ENCODE data around the gene CACNA1A.

CACNA1A gene

DNA sequence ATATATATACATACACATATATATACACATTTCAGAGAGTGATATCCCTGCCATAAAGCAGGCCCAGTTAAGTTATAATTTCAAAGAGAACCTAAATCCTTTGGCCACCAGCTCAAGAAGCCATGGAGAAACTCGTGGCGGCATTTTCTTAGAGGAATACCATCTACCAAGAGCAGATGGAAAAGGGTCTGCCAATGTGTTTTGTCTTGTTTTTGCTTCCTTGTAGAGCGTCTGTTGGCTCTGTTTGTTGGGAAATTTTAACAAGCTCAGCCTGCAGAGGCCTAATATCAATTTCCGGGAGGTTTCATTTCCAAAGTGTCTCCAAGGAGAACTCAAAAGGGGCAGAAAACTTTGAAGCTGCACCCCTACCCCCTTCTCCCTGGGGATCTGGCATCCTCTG, 215.5 kb downstream of the CACNA1A start:
- Histone ChIP-seq H3K4me1 (ENCODE audit: control insufficient read depth, low read depth, low read length) (no peaks in the 10 kb centered on the region), H2BK15ac (replicated peaks; ENCODE audit: low read depth) (no peak overlapping the region), H3K79me1 (ENCODE audit: low read length) (no peaks in the 10 kb centered on the region), H4K8ac (ENCODE audit: low read depth, low read length) (no peak overlapping the region), H3K4ac (ENCODE audit: low read depth, low read length) (no peak overlapping the region), H3K4me2 (ENCODE audit: low read length) (no peak overlapping the region), H3K18ac (ENCODE audit: low read length) (no peak overlapping the region), H3K4me3 (ENCODE audit: low read length) (no peak overlapping the region), H2BK120ac (ENCODE audit: low read depth, low read length) (no peak overlapping the region), H3K36me3 (ENCODE audit: control insufficient read depth, insufficient read depth, low read length) (no peaks in the 10 kb centered on the region), H3K27ac (ENCODE audit: low read depth, low read length) (no peak overlapping the region), H3K27me3 (ENCODE audit: insufficient read depth, low read length, poor library complexity) (no peaks in the 10 kb centered on the region), H3K9ac (ENCODE audit: low read length) (no peak overlapping the region), H4K5ac (ENCODE audit: low read length) (no peak overlapping the region), H3K23ac (ENCODE audit: low read length) (no peak overlapping the region), H2AK5ac (ENCODE audit: low read length) (no peak overlapping the region), H3K79me2 (ENCODE audit: control insufficient read depth, insufficient read depth, low read length) (no peaks in the 10 kb centered on the region), H3K56ac (ENCODE audit: low read length) (no peak overlapping the region), H2BK5ac (ENCODE audit: low read length) (no peak overlapping the region)
- WGBS (ENCODE audit: extremely low coverage, insufficient coverage, low lambda C conversion rate): no CpG with 5 or more reads among the region's 4 CpGs
- DNase-seq: no peak

- Histone ChIP-seq H3K4me3 (ENCODE audit: low read length) (no peak overlapping the region), H2BK120ac (ENCODE audit: low read depth, low read length) (no peak overlapping the region), H2AK5ac (ENCODE audit: low read length) (no peak overlapping the region), H3K79me2 (ENCODE audit: control insufficient read depth, insufficient read depth, low read length) (no peaks in the 10 kb centered on the region), H3K9ac (ENCODE audit: low read length) (no peak overlapping the region), H3K18ac (ENCODE audit: low read length) (no peak overlapping the region), H3K23ac (ENCODE audit: low read length) (no peak overlapping the region), H3K4me1 (ENCODE audit: control insufficient read depth, low read depth, low read length) (no peaks in the 10 kb centered on the region), H2BK5ac (ENCODE audit: low read length) (no peak overlapping the region), H4K8ac (ENCODE audit: low read depth, low read length) (no peak overlapping the region), H3K4me2 (ENCODE audit: low read length) (no peak overlapping the region), H3K27ac (ENCODE audit: low read depth, low read length) (no peak overlapping the region), H3K27me3 (ENCODE audit: insufficient read depth, low read length, poor library complexity) (no peaks in the 10 kb centered on the region), H4K5ac (ENCODE audit: low read length) (no peak overlapping the region), H3K36me3 (ENCODE audit: control insufficient read depth, insufficient read depth, low read length) (no peaks in the 10 kb centered on the region), H2BK15ac (replicated peaks; ENCODE audit: low read depth) (no peak overlapping the region), H3K56ac (ENCODE audit: low read length) (no peak overlapping the region), H3K79me1 (ENCODE audit: low read length) (no peaks in the 10 kb centered on the region), H3K4ac (ENCODE audit: low read depth, low read length) (no peak overlapping the region)
- no peak for DNase-seq
- WGBS (ENCODE audit: extremely low coverage, insufficient coverage, low lambda C conversion rate): no CpG with 5 or more reads among the region's 4 CpGs
These were observed 217.0 kb downstream of the CACNA1A start for GRCh38 chr19:13289295-13289694.

DNA sequence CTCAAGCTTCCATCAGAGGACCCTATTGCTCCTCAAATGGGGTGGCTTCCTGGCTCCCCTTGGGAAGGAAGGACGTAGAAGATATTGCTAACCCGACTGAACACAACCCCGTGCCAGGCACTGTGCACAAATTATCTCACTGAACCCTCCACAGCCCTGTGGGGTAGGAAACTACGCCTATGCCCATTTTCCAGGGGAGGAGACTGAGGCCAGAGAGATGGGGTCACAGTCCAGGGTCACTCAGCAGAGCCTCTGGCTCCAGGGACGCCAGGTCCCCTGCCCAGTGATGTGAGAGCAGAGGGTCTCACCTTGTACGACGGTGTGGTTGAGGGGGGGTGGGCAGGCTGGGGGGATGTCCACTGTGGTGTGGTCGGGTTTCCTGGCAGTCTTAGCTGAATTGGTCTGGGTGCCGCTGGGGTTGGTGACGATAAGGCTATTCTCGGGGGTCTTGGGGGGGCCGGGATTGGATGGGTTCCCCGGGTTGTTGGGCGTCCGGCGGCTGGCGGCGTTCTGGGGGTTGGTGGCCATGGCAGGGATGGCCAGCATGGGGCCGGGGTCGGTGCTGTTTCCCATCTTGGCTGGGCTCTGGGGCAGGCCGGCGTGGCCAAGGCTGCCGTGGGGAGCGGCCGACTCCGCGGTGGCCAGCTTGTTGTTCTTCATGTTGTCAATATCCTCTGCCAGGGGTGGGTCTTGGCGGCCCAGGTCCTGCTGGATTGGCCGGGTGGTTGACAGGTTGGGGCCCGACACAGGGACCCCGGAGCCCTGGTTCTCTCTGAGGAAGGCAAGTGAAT, 219.9 kb downstream of the CACNA1A start:
- H3K56ac ChIP-seq (ENCODE audit: low read length): no peak overlapping the region
- no peaks in the 10 kb centered on the region for H3K4me1 ChIP-seq (ENCODE audit: control insufficient read depth, low read depth, low read length)
- no peak overlapping the region for H3K23ac ChIP-seq (ENCODE audit: low read length)
- no peak overlapping the region for H3K4me3 ChIP-seq (ENCODE audit: low read length)
- no peak overlapping the region for H2AK5ac ChIP-seq (ENCODE audit: low read length)
- H3K79me1 ChIP-seq (ENCODE audit: low read length): no peaks in the 10 kb centered on the region
- no peak overlapping the region for H2BK5ac ChIP-seq (ENCODE audit: low read length)
- H4K8ac ChIP-seq (ENCODE audit: low read depth, low read length): no peak overlapping the region
- H3K18ac ChIP-seq (ENCODE audit: low read length): no peak overlapping the region
- no peak overlapping the region for H2BK15ac ChIP-seq (replicated peaks; ENCODE audit: low read depth)
- no peak overlapping the region for H3K9ac ChIP-seq (ENCODE audit: low read length)
- H3K27me3 ChIP-seq (ENCODE audit: insufficient read depth, low read length, poor library complexity): no peaks in the 10 kb centered on the region
- H3K27ac ChIP-seq (ENCODE audit: low read depth, low read length): no peak overlapping the region
- H3K4me2 ChIP-seq (ENCODE audit: low read length): no peak overlapping the region
- WGBS (ENCODE audit: extremely low coverage, insufficient coverage, low lambda C conversion rate): no CpG with 5 or more reads among the region's 31 CpGs
- no peaks in the 10 kb centered on the region for H3K79me2 ChIP-seq (ENCODE audit: control insufficient read depth, insufficient read depth, low read length)
- no peak overlapping the region for H2BK120ac ChIP-seq (ENCODE audit: low read depth, low read length)
- H4K5ac ChIP-seq (ENCODE audit: low read length): no peak overlapping the region
- no peaks in the 10 kb centered on the region for H3K36me3 ChIP-seq (ENCODE audit: control insufficient read depth, insufficient read depth, low read length)
- no peak for DNase-seq
- no peak overlapping the region for H3K4ac ChIP-seq (ENCODE audit: low read depth, low read length)

GRCh38 chr19:13284929-13285928, 221.1 kb downstream of the CACNA1A start:
- no peaks in the 10 kb centered on the region for H3K79me1 ChIP-seq (ENCODE audit: low read length)
- no peak for DNase-seq
- H3K27ac ChIP-seq (ENCODE audit: low read depth, low read length): no peak overlapping the region
- WGBS (ENCODE audit: extremely low coverage, insufficient coverage, low lambda C conversion rate): no CpG with 5 or more reads among the region's 13 CpGs
- H3K79me2 ChIP-seq (ENCODE audit: control insufficient read depth, insufficient read depth, low read length): no peaks in the 10 kb centered on the region
- no peak overlapping the region for H3K18ac ChIP-seq (ENCODE audit: low read length)
- H3K27me3 ChIP-seq (ENCODE audit: insufficient read depth, low read length, poor library complexity): no peaks in the 10 kb centered on the region
- H2AK5ac ChIP-seq (ENCODE audit: low read length): no peak overlapping the region
- no peak overlapping the region for H3K56ac ChIP-seq (ENCODE audit: low read length)
- H2BK120ac ChIP-seq (ENCODE audit: low read depth, low read length): no peak overlapping the region
- H3K4me1 ChIP-seq (ENCODE audit: control insufficient read depth, low read depth, low read length): no peaks in the 10 kb centered on the region
- no peak overlapping the region for H4K8ac ChIP-seq (ENCODE audit: low read depth, low read length)
- no peak overlapping the region for H3K9ac ChIP-seq (ENCODE audit: low read length)
- no peak overlapping the region for H3K4ac ChIP-seq (ENCODE audit: low read depth, low read length)
- no peak overlapping the region for H3K4me3 ChIP-seq (ENCODE audit: low read length)
- no peak overlapping the region for H3K4me2 ChIP-seq (ENCODE audit: low read length)
- H3K23ac ChIP-seq (ENCODE audit: low read length): no peak overlapping the region
- H2BK15ac ChIP-seq (replicated peaks; ENCODE audit: low read depth): no peak overlapping the region
- no peaks in the 10 kb centered on the region for H3K36me3 ChIP-seq (ENCODE audit: control insufficient read depth, insufficient read depth, low read length)
- H2BK5ac ChIP-seq (ENCODE audit: low read length): no peak overlapping the region
- no peak overlapping the region for H4K5ac ChIP-seq (ENCODE audit: low read length)

DNA sequence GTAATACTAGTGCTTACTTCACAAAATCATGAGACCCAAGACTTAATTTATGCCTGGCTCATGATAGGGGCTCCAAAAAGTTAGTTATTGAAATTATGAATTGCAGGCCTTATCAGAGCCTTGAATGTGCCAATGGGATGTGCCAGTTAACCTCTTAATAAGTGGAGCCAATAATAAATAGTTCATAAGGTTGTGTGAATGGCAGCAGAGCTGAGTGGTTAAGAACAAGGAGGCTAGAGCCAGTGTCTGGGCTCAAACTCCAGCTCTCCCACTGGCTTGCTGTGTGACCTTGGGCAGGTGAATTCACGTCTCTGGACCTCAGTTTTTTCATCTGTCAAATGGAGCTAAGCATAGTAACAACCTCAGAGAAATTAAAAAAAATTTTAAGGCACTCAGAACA, 222.4 kb downstream of the CACNA1A start:
- WGBS (ENCODE audit: extremely low coverage, insufficient coverage, low lambda C conversion rate): no CpG with 5 or more reads among the region's 1 CpG
- Histone ChIP-seq H3K36me3 (ENCODE audit: control insufficient read depth, insufficient read depth, low read length) (no peaks in the 10 kb centered on the region), H4K5ac (ENCODE audit: low read length) (no peak overlapping the region)

More for the DNA sequence above, 222.4 kb downstream of the CACNA1A start:
- no peak for DNase-seq
- no peak overlapping the region for H3K56ac ChIP-seq (ENCODE audit: low read length)
- no peak overlapping the region for H2BK120ac ChIP-seq (ENCODE audit: low read depth, low read length)
- no peak overlapping the region for H3K9ac ChIP-seq (ENCODE audit: low read length)
- no peaks in the 10 kb centered on the region for H3K79me1 ChIP-seq (ENCODE audit: low read length)
- H3K27me3 ChIP-seq (ENCODE audit: insufficient read depth, low read length, poor library complexity): no peaks in the 10 kb centered on the region
- no peak overlapping the region for H3K23ac ChIP-seq (ENCODE audit: low read length)
- no peak overlapping the region for H2AK5ac ChIP-seq (ENCODE audit: low read length)
- H3K79me2 ChIP-seq (ENCODE audit: control insufficient read depth, insufficient read depth, low read length): no peaks in the 10 kb centered on the region
- no peak overlapping the region for H3K27ac ChIP-seq (ENCODE audit: low read depth, low read length)
- H3K4me3 ChIP-seq (ENCODE audit: low read length): no peak overlapping the region
- H3K4me1 ChIP-seq (ENCODE audit: control insufficient read depth, low read depth, low read length): no peaks in the 10 kb centered on the region
- no peak overlapping the region for H2BK5ac ChIP-seq (ENCODE audit: low read length)
- H3K4ac ChIP-seq (ENCODE audit: low read depth, low read length): no peak overlapping the region
- no peak overlapping the region for H3K18ac ChIP-seq (ENCODE audit: low read length)
- H2BK15ac ChIP-seq (replicated peaks; ENCODE audit: low read depth): no peak overlapping the region
- no peak overlapping the region for H3K4me2 ChIP-seq (ENCODE audit: low read length)
- H4K8ac ChIP-seq (ENCODE audit: low read depth, low read length): no peak overlapping the region

Measured in mesendoderm (in vitro differentiated cells).